Osteocyte (in vitro differentiated cells): ENCODE data around the gene CTDNEP1. TPM values are rescaled to one million over a fixed set of nuclear protein-coding genes. Genes with fewer than 3 reads are reported as not detected.
A peak's percentile ranks its signal among the peaks of the same experiment; 100 is the strongest.

Experiments
- DNase-seq: peaks from one replicate; pipeline ENCODE4 v3.0.0; 2021; ENCODE audit warnings: mixed read lengths; ENCODE audit not compliant: unreplicated experiment; ENCODE audit errors: extremely low spot score
- H3K27ac Mint-ChIP-seq: one replicate; pipeline ENCODE4 v1.8.0; 2021; ENCODE audit warnings: mild to moderate bottlenecking, mixed read lengths; ENCODE audit not compliant: unreplicated experiment
- H3K27me3 Mint-ChIP-seq: one replicate; pipeline ENCODE4 v1.8.0; 2021; ENCODE audit warnings: mixed read lengths; ENCODE audit not compliant: unreplicated experiment
- H3K36me3 Mint-ChIP-seq: one replicate; pipeline ENCODE4 v1.8.0; 2021; ENCODE audit warnings: mixed read lengths; ENCODE audit not compliant: unreplicated experiment
- H3K4me1 Mint-ChIP-seq: one replicate; pipeline ENCODE4 v1.8.0; 2021; ENCODE audit warnings: mixed read lengths; ENCODE audit not compliant: unreplicated experiment
- H3K4me3 Mint-ChIP-seq: one replicate; pipeline ENCODE4 v1.8.0; 2021; ENCODE audit warnings: mild to moderate bottlenecking, moderate library complexity, mixed read lengths; ENCODE audit not compliant: unreplicated experiment
- H3K9me3 Mint-ChIP-seq: one replicate; pipeline ENCODE4 v1.8.0; 2021; ENCODE audit warnings: mixed read lengths; ENCODE audit not compliant: unreplicated experiment
- CTCF ChIP-seq: fragments of 200-600 bp; sonication (generic); IDR thresholded peaks from 2 replicates; pipeline ENCODE4 v1.5.0; 2021; ENCODE audit warnings: antibody characterized with exemption, mild to moderate bottlenecking, moderate library complexity
- total RNA-seq: library from RNA; stranded (reverse); gene quantifications from 2 replicates; pipeline ENCODE4 v1.2.1, GENCODE V29; 2021

The CTDNEP1 gene
- total RNA-seq, 1 donor from 2014 or later, result 145 TPM

GRCh38 chr17:7229504-7229903 lies 22.0 kb downstream of the CTDNEP1 start:
- Mint-ChIP-seq H3K9me3 (no peaks in the 10 kb centered on the region), H3K27ac (no peak overlapping the region), H3K36me3 (peaks cover 33% of the 10 kb centered on the region), H3K4me3 (no peak overlapping the region), H3K4me1 (peaks cover 31% of the 10 kb centered on the region), H3K27me3 (no peaks in the 10 kb centered on the region)
- TF ChIP-seq CTCF, result no peak
- no peak for DNase-seq

GRCh38 chr17:7228920-7229319 lies 22.6 kb downstream of the CTDNEP1 start:
- peaks cover 32% of the 10 kb centered on the region for H3K4me1 Mint-ChIP-seq
- peaks cover 35% of the 10 kb centered on the region for H3K36me3 Mint-ChIP-seq
- no peak for TF ChIP-seq CTCF
- no peaks in the 10 kb centered on the region for H3K27me3 Mint-ChIP-seq
- H3K9me3 Mint-ChIP-seq, result no peaks in the 10 kb centered on the region
- no peak overlapping the region for H3K27ac Mint-ChIP-seq
- DNase-seq, result no peak
- H3K4me3 Mint-ChIP-seq, result no peak overlapping the region

GRCh38 chr17:7226721-7227710 lies 24.5 kb downstream of the CTDNEP1 start:
- Mint-ChIP-seq H3K27me3 (no peaks in the 10 kb centered on the region), H3K4me1 (peaks cover 22% of the 10 kb centered on the region), H3K27ac (no peak overlapping the region), H3K4me3 (no peak overlapping the region), H3K9me3 (no peaks in the 10 kb centered on the region), H3K36me3 (peaks cover 41% of the 10 kb centered on the region)
- no peak for DNase-seq
- no peak for TF ChIP-seq CTCF

- Mint-ChIP-seq H3K4me1 (peaks cover 23% of the 10 kb centered on the region), H3K27ac (no peak overlapping the region), H3K27me3 (no peaks in the 10 kb centered on the region), H3K36me3 (peaks cover 40% of the 10 kb centered on the region), H3K9me3 (no peaks in the 10 kb centered on the region), H3K4me3 (no peak overlapping the region)
- no peak for DNase-seq
- no peak for TF ChIP-seq CTCF
Measured at GRCh38 chr17:7225711-7226331, 25.7 kb downstream of the CTDNEP1 start.

GRCh38 chr17:7224661-7225111 lies 26.8 kb downstream of the CTDNEP1 start:
- Mint-ChIP-seq H3K27me3 (no peaks in the 10 kb centered on the region), H3K4me1 (peaks cover 28% of the 10 kb centered on the region), H3K27ac (peak overlapping the region; percentile 38), H3K36me3 (peaks cover 33% of the 10 kb centered on the region), H3K4me3 (no peak overlapping the region), H3K9me3 (no peaks in the 10 kb centered on the region)
- no peak for TF ChIP-seq CTCF
- no peak for DNase-seq
